Hepatocyte (in vitro differentiated cells): Measurements from ENCODE around the gene RABL2A.
"Not testable (repeated sequence)": the region's sequence is repeated elsewhere in the genome, so short reads cannot be mapped to it uniquely, and the experiment has no call there.

Source experiments
- EZH2phosphoT487 ChIP-seq: fragments of 200-600 bp; sonication (generic); IDR thresholded peaks from one replicate; pipeline ENCODE4 v1.6.1; 2018; ENCODE audit warnings: antibody characterized with exemption, mild to moderate bottlenecking, low read depth, moderate library complexity; ENCODE audit not compliant: unreplicated experiment, severe bottlenecking
- TF ChIP-seq, protein P1 (sequence below): fragments of 200-600 bp; sonication (generic); IDR thresholded peaks from 2 replicates; pipeline ENCODE4 v1.5.1; 2016; ENCODE audit warnings: antibody characterized with exemption, mild to moderate bottlenecking; ENCODE audit not compliant: poor library complexity

DNA sequence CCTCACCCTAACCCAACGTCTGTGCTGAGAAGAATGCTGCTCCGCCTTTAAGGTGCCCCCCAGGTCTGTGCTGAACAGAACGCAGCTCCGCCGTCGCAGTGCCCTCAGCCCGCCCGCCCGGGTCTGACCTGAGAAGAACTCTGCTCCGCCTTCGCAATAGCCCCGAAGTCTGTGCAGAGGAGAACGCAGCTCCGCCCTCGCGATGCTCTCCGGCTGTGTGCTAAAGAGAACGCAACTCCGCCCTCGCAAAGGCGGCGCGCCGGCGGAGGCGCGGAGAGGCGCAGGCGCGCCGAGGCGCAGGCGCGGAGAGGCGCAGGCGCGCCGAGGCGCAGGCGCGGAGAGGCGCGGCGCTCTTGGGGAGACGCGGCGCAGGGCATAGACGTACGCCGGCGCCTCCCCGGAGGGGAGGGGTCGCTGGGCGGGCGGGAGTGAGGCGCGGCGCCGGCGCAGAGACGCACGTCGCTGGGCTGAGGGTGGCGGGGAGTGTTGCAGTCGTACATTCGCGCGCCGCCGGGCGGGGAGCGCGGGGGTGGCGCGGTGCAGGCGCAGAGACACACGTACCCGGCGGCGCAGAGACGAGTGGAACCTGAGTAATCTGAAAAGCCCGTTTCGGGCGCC is 23.5 kb upstream of the RABL2A start:
- not testable (repeated sequence) for TF ChIP-seq EZH2phosphoT487
- TF ChIP-seq, protein P1, sequence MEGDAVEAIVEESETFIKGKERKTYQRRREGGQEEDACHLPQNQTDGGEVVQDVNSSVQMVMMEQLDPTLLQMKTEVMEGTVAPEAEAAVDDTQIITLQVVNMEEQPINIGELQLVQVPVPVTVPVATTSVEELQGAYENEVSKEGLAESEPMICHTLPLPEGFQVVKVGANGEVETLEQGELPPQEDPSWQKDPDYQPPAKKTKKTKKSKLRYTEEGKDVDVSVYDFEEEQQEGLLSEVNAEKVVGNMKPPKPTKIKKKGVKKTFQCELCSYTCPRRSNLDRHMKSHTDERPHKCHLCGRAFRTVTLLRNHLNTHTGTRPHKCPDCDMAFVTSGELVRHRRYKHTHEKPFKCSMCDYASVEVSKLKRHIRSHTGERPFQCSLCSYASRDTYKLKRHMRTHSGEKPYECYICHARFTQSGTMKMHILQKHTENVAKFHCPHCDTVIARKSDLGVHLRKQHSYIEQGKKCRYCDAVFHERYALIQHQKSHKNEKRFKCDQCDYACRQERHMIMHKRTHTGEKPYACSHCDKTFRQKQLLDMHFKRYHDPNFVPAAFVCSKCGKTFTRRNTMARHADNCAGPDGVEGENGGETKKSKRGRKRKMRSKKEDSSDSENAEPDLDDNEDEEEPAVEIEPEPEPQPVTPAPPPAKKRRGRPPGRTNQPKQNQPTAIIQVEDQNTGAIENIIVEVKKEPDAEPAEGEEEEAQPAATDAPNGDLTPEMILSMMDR, result not testable (repeated sequence)
